GM18909 (cell line): ENCODE results near the gene TOX2.

ENCODE experiments used
- ATAC-seq: cut with Tn5 transposase; IDR thresholded peaks from one replicate; pipeline ENCODE4 v1.9.1; 2021; ENCODE audit warnings: mild to moderate bottlenecking; ENCODE audit not compliant: unreplicated experiment, poor library complexity

Gene TOX2

GRCh38 chr20:43955062-43955749 is 40.6 kb downstream of the TOX2 start:
- peak; percentile 73 for ATAC-seq

GRCh38 chr20:43955750-43956191 is 41.1 kb downstream of the TOX2 start:
- ATAC-seq = no peak

GRCh38 chr20:43957392-43957791 is 42.7 kb downstream of the TOX2 start:
- ATAC-seq = no peak

DNA sequence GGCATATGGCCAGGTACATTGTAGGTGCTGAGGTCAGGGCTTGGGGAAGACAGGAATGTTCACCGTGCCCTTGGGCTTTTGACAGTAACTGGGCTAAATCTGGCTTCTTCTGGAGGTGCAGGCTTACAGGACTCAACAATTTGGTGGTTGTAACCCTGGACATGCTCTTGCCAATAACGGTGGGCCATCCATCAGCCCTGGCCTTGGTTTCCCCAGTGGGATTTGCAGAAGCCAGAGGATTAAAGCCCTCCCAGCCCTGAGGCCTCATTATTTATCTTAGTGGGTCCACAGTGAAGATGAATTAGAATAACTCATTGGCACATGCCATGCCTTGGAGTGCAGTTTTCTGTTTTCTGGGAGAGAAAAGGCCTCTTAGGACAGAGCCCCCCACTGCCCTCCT is 44.0 kb downstream of the TOX2 start:
- ATAC-seq = no peak

DNA sequence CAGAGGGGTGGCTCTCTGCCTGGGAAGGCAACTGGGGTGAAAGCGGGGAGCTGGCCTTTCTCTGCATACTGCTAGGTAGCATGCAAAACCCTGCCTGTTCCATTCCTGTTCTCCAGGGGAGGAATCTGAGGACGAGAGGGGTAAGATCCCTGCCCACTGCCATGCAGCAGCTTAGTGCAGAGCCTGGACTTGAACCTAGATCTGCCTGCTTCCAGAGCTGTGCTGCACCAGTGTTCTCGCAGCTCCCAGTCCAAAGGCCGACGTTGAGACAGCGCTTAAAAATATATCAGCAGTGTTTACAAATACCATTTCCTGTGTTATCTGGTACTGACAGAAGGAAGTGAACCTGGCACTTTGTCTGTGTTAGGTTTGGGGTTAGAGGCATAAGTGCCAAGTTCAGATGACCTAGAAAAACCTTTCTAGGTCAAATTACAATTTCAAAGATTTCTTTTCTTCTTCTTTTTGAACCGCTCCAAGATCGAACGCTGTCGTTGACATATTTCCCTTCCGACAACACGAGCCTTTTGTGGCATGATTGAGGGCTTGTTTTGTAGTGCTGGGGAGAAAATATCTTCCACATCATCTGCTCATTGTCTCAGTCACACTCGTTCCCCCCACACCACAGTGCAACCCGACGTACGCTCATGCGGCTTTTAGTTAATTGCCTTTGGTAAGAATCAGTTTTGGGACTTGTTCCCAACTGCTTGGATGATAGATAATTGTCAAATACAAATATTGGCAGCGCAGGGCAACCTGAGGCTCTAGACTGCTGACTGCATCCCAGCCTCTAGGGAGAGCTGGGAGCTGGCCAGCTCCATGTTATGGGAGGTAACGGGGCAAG is 44.6 kb downstream of the TOX2 start:
- ATAC-seq = no peak

DNA sequence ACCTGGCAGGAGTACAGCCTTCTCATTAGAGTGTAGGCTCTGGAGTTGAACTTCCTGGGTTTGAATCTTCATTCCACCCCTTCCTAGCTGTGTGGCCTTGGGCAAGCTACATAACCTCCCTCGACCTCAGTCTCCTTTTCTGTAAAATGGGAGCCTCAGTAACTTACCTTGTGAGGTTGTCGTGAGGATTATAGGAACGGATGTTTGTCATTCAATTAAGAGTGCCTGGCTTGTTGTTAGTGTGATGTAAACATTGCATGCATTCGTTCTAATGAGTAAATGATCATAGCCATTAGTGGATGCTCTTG is 45.2 kb downstream of the TOX2 start:
- no peak for ATAC-seq

- ATAC-seq = no peak
Measured at GRCh38 chr20:43960231-43960630, 45.6 kb downstream of the TOX2 start.

DNA sequence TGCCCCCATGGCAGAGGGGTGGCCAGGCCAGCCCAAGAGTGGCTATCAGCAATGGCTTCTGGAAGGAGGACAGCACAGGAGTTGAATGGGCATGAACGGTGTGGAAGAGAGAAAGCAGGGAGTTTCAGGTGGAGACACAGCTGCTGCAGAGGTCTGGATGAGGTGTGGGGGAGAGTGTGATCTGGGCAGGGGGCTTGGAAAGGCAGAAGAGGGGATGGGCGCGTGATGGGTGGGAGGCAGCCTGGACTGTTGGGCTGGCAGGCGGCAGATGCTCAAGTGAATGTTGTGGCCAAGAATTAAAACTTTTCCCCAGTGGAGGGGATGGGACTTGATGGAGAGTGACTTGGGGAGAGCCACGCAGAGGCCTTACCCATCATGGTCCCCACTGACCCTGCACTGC is 46.5 kb downstream of the TOX2 start:
- ATAC-seq = no peak

GRCh38 chr20:43961541-43962471 is 47.2 kb downstream of the TOX2 start:
- ATAC-seq = no peak

DNA sequence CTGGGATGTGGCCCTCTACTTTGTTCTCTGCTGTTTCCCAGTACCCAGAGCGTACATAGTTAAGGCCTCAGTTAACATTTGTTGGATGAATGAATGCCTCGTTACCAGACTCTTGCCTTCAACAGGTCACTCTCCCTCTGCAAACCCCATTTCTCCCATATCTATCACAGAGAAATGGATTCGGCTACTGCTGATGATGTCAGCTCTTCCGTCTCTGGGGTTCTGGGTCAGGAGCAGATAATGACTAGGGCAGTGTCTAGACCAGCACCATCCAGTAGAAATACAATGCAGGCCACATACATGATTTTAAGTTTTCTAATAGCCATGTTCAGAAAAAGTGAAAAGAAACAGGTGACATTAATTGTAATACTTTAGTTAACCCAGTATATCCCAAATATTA is 47.9 kb downstream of the TOX2 start:
- ATAC-seq = no peak

DNA sequence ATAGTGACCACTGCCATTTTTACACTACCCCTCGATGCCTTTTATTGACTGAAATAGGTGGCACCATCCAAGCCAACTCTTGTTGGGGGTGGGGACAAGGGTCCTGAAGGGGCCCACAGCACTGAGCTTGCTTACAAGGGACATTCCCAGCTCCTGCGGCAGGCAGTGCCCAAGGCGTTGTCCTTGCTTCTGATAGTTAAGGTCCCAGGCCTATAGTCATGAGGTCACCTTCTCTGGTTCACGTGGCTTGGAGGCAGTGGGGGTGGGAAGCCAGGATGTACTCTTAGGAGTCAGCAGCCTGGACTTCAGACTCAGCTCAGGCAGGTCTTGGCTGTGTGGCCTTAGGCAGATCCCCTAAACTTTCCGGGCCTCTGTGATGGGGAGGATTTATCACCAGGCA is 48.6 kb downstream of the TOX2 start:
- no peak for ATAC-seq

DNA sequence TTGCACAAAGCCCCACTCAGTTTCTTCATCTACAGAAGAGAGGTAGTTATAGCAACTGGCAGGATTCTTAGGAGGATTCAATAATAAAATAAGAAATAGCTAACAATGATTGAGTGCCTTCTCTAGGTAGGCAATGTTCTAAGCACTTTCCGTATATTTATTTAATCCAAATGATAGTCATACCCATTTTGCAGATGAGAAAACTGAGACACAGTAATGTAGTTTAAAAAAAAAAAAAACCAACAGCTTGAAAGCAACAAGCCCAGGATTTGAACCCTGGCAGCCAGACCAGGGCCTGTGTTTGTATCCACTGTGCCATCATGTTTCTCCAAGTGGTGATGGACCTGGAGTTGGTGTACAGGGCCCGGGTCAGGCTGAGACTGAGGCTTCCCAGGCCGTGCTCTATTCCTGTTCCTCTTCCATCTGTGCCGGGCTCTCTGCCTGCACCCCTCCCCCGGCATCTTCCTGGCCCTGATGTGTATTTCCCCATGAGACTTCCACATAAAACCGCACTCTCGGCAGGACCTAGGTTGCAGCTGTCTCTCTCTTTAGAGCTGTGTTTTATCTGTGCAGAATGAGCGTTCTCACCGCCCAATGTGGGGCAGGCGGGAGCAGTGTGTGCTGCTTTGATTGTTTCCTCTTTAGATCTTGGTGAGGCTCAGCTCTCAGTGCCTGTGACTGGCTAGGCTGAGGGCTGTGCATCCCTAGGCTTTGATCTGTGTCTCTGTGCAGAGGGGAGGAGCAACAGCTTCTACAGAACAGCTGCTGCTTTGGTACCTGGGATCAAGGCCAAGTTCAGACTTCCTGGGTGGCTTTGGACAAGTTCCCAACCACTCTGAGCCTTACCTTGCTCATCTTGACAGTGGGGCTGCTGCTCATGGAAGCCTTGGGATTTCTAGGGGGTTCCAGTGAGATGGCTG is 49.5 kb downstream of the TOX2 start:
- peak; percentile 67 for ATAC-seq

GRCh38 chr20:43968341-43969000 is 53.8 kb downstream of the TOX2 start:
- ATAC-seq = no peak

GRCh38 chr20:43969028-43969447 is 54.4 kb downstream of the TOX2 start:
- ATAC-seq = no peak

DNA sequence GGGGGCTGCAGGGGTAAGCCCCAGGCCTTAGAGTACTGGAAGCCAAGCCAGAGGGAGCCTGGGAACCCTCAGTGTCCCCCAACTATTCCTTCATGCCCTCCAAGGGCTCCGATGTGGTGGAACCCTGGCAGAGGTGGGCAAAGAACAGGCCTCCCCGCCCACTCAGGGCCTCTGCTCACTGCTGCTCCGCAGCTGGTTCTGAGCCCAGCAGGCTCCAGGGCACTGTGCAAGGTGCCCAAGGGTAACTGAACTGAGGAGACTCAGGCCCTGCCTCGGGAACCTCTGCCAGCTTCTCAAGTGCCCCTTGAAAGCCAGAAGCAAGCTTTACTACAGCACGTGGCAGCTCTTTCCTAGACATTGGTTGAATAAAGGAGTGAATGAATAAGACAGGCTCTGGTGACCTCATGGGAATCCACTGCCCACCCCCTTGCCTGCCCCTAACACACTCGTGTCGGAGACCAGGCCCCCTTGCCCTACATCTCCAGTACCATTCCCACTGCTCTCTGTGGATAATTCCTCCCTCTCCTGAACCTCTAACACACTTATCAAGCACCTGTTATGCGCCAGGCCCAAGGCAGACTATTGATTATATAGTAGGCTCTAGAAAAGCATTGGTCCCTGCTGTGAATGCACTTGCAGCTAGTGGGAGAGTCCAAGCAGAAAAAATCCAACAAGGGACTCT is 55.0 kb downstream of the TOX2 start:
- no peak for ATAC-seq

DNA sequence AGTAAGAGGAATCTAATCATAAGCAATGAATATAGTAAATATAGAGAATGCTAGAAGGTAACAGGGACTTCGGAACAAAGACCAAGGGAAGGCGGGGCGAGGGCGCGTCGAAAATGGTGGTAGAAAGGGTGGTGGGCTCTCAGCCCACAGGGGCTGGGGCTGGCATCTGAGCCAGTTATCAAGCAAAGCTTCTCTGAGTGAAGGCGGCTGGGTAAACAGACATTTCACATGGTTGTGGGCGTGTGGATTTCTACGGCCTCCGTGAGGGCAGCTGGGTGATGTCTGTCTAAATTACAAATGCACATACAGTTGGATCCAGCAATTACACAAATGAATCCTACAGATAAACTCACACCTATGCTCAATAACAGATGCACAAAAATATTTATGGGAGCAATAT is 56.6 kb downstream of the TOX2 start:
- ATAC-seq = no peak

DNA sequence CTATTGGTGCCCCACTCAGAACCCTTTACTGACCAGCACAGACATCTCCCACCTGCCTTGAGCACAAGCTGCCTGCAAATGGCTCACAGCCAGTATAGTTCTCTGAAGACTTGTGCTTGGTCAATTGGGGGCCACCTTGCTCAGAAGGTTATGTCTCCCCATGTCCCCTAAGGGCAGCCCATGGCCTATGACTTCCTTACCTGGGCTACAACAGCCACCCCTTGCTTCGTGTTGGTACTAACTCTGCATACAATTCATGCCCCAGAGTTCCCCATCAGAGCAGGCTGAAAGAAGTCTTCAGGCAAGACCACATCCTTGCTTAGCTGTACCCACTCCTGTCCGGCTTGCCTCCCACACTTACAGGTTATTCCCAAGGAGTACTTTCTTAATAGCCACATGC is 57.4 kb downstream of the TOX2 start:
- no peak for ATAC-seq

DNA sequence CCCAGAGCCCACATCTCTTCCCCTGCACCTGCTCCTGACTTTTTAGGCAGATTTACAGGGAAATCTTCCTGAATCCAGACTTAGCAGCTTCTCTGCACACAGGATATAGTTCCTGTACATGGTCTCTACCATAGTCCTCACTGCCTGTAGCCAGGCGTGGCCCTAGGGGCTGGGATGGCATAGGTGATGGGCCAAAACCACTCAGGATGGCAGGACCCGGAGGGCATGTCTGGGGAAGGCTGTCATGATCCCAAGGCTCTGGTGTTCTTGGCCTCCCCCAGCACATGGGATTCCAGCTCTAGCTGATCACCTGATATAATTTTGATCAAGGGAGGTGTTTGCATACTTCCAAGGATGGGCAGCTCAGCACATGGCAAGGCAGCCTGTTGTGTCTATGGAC is 58.0 kb downstream of the TOX2 start:
- ATAC-seq = no peak

GRCh38 chr20:43973231-43973630 is 58.6 kb downstream of the TOX2 start:
- no peak for ATAC-seq
